Stimulated activated CD8-positive, alpha-beta memory T cell treated with anti-CD3 and anti-CD28 coated beads, Interleukin-15, amount 100 ng/mL, for 4 hours (primary cell): ENCODE measurements around the gene HTRA3.

Experiments used
- DNase-seq, 2 donors: peaks; one replicate each; pipeline ENCODE4 v3.0.0-alpha.2; 2020; ENCODE audit warnings: low read depth in 2 of 2

Gene HTRA3

DNA sequence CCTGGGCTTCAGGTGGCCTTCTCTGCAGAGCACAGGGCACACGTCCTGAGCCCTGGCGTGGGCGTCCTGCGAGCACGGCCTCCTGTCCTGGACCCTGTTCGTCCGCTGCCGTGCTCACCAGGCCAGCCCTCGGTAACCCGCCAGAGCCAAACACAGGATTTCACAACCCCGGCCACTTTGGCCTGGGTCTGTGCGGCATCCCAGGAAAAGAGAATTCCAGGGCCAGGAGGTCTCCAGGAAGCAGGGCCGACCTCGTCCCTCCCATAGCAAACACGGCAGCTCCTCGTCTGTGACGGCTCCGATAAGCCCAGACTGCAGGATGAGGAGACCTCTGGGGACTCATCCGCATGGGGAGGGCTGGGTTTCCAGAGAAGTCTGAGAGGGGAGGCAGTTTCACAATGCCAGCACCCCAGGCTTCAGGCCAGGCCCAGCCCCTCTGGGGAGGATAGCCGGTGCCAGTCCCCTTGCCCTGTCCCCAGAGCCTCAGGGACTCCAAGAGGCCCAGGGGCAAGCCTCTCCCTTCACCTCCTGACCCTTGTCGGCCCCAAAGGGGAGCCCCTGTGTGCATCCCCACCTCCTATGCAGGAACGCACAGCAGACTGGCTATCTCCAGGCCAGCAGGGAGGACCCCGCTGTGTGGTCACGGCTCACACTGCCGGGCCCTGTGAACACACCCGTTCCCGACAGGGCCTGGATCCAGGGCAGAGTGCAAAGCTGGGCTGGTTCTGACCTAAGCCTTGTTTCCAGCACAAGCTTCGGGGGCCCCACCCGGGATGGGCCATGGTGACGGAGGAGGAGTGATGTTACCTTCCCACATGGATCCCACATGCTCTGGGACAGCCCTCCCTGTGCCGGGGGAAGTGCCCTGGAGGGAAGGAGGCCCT, 22.3 kb upstream of the HTRA3 start:
- DNase-seq, result no peak

DNA sequence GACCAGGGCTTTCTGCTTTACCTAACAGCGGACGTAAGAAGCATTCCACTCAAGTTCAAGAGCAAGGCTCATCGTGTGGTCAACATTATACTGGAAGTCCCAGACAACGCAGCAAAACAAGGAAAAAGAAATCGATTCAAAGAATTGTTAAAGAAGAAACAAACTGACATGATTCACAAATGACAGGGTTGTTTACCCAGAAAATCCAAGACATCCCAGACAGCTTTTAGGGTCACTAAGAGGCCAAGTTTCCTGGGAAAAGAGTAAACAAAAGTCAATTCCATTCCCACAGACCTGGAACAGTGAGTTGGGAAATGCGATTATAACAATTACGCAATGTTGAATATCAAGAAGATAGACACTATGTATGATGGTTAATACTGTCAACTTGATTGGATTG, 21.5 kb upstream of the HTRA3 start:
- DNase-seq, result no peak

DNA sequence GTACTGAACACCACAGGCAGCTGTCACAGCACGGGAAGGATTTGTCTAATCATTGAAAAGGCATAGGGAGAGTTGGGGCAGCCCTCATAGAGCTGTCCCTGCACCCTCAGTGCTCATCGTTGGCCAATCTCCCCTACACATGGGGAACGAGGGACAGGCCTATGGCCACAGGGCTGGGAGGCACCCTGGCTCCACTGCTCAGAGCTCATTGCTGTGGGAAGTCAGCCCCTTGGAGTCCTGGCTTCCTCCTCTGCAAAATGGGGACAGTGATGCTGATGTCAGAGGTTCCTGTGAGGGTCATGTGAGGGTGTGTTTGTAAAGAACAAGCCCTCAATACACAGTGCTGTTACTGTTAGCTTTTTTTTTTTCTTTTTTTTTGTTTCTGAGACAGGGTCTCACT, 19.3 kb upstream of the HTRA3 start:
- no peak for DNase-seq

DNA sequence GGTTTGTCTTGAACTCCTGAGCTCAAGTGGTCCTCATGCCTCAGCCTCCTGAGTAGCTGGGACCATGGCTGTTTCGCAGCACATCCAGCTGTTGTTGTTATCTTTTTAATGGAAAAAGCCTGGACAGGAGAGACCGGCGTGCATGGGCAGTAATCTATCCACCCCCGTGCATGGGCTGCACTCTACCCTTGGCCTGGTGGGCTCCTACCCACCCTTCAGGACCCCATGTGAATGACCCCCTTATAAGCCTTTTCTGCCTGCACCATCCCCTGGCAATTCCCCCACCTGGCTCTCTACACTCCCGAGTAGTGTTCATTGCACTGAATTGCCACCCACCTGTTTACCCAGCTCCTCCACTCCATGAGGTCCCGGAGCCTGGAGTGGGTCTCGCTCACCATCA, 18.9 kb upstream of the HTRA3 start:
- DNase-seq, result no peak

DNA sequence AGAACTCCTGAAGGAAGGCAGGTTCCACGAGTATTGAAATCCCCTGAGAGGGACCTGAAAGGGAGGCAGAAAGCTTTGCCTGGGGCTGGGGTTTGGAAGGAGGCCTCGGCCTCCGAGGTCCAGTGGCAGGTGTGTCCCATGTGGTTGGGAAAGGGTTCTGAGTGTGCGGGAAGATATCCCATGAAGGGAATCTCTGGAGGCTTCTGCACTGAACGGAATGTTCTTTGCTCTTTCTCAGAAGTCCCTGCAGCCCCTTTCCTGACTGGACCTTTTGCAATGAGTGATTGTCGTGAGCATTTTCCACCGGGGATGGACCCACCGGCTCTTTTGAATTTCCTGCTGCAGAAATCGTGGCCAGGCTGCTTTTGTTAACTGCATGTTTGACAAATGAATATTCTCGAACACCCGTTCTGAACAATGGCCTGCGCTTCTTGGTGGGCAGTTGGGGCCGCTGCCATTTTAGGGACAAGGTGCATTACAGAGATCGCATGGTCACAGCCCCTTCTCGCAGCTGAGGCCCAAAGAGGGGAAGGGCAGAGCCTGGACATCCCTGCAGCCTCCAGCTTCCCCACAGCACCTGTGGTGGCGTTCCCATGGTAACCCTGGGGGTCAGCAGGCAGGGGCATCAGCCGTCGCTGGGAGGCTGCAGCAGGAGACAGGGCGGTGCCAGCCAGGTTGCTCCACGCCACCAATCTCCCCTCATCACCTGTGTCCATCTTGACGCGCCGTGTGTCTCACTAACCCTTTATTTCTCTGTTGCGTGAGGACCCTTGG, 18.3 kb upstream of the HTRA3 start:
- DNase-seq, result no peak

DNA sequence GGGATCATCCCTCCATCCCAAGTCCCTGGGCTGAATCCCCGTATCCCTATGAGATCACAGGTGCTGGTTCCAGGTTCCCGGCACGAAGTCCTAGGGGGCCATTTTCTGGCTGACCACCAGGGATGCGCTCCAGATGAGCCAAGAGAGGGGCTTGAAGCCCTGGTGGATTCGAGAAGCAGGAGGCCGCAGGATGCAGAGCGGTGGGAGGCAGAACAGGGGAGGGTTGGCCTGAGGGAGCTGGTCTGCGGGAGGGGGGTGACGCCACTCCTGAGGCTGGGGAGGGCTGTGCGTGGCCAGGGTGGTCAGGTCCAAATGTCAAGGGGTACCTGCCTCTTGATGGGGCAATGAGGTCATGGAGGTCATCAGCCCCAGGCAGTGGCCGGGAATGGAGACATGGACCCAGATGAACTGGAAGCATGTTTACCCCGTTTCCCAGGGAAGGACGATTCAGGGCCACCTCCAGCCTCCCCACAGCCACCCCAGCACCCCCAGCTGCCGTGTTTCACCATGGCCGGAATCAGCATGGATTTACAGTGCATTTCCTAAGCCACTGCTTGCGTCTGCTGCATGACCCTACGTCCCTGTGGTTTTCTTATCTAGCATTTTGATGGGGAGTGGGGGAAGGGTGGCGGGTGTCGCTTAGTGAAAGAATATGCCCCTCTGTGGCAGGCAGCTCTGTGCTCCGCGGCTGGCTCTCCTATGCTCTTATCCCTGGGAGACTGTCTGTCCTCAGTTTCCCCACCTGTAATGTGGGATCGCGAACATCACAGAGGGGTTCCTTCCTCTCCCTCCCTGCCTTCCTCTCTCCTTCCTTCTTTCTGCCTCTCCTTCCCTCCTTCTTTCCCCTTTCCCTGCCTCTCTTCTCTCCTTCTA, 17.0 kb upstream of the HTRA3 start:
- no peak for DNase-seq

DNA sequence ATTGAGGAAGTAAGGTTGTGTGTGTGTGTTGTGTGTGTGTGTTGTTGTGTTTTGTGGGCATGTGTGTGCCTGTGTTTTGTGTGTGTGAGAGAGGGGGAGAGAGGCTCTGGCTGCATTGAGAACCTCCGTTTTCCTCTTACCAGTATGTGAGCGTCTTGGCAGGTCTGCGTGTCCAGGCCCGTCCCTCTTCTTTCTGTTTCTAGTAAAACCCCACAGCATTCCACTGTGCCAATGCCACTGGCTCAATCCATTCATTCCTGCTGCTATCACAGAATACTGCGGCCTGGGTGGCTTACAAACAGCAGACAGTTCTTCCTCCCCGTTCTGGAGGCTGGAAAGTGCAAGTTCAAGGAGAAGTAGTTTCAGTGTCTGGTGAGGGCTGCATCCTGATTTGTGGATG, 15.5 kb upstream of the HTRA3 start:
- no peak for DNase-seq

DNA sequence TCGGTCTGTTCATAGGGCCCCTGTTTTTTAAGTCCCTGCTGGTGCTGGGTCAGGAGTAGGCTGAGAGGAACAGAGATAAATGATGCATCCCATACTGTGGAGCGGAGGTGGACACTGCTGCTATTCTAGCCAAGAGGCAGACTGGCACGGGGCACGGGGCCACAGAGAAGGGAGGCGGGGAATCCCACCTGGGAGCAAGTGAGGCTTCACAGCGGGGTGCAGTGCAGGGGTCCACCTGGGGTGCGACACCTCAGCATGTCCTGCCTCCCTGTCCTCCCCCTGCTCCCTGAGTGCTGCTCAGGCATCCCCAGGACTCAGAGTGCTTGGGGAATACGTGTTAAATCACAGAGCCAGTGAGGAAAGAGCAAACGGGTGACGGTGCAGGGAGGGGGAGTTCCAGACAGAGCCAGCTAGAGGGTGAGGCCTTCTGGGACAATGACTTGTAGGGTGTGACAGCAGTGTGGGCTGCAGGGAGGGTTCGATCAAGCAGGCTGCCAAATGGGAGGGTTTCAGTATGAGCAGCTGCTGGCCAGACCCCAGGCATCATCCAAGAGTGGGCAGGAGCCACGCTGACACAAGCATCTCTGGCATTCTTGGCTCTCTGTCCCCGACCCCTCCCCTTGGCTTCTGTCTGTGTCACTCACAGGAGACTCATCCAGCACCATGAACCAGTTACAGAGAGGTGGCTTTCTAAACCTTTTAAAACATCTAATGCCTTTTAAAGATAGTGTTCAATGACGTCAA, 13.7 kb upstream of the HTRA3 start:
- DNase-seq, result no peak

DNA sequence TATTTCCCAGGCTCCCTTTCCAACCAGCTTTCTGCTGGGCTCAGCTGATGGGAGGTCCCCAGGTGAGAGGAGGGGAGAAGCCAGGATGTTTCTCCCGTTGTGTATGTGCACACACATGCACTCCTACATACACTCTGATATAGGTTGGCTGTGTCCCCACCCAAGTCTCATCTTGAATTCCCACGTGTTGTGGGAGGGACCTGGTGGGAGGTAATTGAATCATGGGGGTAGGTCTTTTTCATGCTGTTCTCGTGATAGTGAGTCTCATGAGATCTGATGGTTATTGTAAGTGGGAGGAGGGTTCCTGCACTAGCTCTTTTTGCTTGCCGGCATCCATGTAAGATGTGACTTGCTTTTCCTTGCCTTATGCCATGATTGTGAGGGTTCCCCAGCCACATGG, 11.7 kb upstream of the HTRA3 start:
- no peak for DNase-seq

DNA sequence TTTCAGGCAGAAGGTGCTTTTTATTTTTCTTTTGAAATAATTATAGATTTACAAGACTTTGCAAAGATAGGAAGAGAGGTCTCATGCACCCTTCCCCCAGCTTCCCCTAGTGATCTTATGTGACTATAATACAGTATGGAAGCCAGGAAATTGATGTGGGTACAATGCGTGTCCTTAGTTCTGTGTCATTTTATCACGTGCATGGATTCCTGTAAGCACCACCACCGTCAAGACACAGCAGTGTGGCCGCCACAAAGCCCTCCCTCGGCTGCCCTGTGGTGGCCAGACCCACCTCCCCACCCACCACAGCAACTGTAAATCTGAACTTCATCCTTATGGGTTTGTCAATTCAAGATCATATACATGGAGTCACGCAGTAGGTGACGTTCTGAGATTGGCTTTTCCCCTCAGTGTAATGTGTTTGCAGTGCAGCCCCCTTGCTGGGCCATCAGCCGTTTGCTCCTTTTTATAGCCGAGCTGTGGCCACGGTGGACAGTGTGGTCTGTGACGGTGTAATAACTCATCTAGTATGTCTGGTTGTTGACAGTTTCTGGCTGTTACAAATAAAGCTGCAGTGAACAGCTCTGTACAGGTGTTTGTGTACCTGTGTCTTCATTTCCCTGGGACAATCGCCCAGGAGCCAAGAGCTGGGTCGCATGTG, 10.9 kb upstream of the HTRA3 start:
- no peak for DNase-seq

DNA sequence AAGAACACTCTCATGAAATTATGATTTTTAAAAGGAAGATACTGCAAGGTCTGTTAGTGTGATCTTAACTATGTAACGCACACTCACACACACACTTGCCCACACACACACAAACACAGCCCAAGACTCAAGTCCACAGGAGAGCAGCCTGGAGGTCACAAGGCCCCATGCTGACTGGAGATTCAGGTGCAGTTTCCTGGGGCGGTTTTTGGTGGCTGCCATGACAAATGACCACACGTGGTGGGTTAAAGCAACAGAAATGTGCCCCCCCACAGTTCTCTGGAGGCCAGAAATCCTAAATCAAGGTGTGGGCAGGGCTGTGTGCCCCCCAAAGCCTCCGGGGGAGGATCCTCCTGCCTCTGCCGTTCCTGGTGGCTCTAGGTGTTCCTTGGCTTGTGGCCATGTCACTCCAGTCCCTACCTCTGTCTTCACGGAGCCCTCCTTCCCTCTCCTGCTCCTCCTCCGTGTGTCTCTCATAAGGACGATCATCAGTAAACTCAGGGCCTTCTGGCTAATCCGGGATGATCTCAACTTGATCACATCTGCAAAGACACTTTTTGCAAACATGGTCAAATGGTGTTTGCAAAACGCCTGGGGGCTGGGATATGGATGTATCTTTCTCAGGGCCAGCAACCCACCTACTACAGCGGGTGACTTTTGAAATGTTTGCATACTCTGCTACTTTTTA, 9.7 kb upstream of the HTRA3 start:
- DNase-seq, result no peak

DNA sequence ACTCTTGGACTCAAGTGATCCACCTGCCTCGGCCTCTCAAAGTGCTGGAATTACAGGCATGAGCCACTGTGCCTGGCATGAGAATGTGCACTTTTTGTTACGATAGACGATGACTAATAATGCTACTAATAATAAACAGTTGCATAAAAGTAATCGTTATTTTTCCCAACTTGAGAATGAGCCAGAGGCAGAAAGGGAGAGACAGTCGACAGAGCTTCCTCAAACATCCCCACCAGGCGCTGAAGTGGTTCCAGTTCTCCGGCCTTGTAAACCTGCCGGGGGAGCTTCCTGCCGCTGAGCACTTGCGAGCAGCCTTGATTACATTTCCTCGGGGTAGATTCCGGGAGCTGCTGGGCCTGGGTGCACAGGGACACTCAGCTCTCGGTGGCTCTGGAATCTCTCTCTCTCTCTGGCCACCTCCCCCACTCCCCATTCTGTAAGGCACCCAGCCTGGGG, 8.9 kb upstream of the HTRA3 start:
- DNase-seq, result no peak

DNA sequence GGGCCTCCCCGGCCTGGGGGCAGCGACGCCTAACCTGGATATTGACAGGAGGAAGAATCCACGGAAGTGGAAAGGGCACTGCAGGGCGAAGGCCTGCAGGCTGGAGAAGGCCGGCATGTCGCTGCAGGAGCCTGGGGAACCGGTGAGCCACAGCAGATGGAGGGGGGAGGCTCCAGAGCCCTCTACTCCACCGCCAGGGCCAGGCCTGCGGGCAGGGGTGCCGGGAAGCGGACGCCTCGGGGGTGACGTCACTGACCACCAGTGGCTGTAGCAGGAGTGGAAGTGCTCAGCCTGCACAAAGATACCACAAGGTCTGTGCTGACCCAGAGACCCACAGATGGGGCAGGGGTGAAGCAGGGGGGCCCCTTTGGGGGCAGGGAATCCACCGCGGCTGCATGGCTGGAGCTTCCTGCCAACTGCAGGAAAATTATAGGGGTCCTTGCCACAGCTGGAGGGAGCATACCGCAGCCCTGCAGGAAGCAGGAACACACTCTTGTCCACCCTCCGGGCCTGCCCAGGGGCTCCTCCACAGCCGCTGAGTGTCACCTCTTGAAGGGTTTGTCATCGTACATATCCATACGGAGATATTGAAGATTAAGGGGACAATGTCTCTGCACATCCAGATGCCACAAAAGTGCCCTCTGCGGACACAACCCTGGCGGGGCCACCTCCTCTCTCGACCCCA, 7.6 kb upstream of the HTRA3 start:
- no peak for DNase-seq

DNA sequence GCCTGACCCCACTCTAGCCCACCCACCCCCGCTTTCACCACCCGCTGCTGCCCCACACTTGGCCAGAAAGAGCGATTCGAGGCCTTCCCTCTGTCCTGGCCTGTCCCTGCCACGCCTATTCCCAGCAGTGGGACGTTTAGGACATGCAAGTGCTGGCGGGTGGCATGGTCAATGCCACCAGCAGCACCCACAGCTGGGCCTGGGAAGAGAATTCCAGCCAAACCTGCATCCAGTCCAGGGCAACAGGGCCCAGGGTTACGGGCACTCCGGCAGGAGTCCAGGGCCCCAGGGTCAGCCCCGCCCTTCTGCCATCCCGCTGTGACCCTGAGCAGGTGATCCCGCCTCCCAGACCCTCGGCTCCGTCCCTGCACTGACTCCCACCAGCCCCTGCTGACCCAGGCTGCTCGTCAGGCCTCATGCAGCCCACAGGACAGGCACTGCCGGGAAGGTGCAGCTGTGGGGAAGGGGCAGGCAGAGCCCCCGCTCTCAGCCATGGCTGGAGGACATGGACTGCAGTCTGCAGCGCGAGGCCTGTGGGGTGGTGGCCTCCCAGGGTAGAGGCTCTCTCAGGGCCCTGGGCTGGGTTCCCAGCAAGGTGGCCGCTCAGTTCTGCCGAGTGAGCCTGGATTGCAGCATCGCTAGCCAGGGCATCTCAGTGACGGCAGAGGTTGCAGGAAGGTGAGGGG, 6.8 kb upstream of the HTRA3 start:
- no peak for DNase-seq

DNA sequence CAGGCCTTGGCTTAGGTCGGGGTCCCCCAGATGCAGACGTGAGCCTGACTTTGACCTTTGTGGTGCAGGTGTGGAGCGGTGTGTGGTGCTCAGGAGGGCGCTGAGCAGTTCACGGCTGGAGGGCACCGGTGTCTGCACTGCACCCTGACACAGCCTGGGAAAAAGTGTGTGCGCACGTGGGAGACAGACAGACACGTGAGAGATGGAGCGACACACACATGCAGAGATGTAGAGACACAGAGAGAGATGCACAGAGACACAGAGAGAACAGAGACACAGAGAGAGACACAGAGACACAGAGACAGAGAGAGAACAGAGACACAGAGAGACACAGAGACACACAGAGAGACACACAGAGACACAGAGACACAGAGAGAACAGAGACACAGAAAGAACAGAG, 6.2 kb upstream of the HTRA3 start:
- DNase-seq, result no peak

DNA sequence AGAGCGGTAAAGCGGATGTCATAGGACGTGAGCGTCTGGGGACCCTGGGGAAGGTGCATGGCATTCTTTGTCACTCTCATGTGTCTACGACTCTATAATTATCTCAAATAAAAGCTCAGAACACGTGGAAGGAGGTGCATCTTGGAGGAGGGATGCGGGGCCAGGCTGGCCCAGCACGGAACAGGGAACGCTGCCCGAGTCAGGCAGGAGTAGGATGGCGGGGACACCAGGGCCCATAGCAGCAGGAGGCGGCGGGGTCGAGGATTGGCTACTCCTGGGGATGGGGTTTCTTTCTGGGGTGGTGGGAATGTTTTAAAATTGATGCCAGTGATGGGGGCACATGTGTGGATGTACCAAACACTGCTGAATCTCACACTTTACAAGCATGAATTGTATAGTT, 5.4 kb upstream of the HTRA3 start:
- DNase-seq, result no peak

DNA sequence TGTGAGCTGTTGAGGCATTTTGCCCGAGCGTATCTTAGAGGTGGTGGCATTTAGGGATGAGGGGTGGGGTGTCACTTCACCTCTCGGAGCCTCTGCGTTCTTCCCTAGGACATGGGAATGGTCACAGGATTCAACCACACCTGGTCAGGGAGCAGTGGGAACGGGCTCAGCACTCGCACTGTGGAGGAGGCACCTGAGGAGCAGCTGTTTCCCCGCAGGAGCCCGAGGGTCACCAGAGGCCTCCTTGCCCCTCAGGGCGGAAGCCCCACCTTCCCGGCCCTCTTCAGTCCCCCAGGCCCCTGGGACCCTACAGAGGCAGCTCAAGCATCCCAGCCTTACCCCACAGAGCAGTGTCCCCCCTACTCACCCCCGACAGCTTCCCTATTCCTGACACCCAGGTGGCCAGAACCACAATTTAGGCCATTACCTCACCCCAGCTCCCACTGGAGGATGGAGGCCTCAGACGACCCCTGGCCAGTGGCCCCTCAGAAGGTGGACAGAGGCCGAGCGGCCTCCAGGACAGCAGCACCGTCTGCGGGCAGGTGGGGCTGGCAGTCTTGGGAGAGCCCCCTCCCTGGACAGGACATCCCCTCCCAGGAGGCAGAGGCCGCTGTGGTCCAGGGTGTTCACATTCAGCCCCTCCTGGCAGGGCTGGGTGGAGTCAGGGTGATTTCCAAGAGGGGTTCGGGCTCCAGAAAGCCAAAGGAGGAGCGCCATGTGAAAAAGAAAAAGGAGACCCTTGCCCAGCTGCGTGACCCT, 4.2 kb upstream of the HTRA3 start:
- no peak for DNase-seq

DNA sequence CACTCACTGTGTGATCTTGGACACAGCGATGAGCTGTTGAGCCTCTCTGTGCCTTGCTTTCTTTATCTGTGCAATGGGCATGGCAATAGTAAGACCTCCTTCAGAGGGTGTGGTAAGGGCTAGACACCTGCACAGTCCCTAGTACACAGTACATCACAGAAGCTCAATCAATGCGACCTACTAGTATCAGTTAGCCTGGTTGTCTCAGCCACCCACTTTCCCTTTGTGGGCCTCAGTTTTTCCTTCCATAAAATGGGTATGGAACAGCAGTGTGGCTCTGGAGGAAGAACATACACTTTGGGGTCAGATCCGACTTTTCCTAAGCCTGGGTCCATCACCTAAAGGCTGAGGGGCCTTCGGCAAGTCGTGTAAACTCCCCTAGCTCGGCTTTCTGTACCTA, 3.5 kb upstream of the HTRA3 start:
- DNase-seq, result no peak
